Measurements from ENCODE around the gene COMMD2.

DNA sequence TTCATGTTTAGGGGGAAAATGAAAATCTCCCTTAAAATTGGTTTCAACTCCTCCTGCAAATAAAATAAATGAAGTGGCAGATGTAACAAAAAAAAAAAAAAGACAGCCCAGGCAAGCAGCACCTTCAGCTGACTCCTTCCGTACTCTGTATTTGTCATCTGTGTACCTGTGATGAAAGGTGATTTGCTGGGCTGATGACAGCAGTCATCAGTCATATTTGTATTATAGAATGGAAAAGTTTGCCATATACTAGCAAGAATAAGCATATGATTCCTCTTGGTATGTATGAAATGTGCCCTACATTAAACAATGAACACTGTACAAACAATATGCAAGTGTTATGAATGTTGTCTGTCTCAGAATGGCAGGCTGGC lies 50.3 kb downstream of the COMMD2 start:
- TF ChIP-seq, protein P1, sequence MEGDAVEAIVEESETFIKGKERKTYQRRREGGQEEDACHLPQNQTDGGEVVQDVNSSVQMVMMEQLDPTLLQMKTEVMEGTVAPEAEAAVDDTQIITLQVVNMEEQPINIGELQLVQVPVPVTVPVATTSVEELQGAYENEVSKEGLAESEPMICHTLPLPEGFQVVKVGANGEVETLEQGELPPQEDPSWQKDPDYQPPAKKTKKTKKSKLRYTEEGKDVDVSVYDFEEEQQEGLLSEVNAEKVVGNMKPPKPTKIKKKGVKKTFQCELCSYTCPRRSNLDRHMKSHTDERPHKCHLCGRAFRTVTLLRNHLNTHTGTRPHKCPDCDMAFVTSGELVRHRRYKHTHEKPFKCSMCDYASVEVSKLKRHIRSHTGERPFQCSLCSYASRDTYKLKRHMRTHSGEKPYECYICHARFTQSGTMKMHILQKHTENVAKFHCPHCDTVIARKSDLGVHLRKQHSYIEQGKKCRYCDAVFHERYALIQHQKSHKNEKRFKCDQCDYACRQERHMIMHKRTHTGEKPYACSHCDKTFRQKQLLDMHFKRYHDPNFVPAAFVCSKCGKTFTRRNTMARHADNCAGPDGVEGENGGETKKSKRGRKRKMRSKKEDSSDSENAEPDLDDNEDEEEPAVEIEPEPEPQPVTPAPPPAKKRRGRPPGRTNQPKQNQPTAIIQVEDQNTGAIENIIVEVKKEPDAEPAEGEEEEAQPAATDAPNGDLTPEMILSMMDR (conservative IDR thresholded peaks at IDR 0.05; ENCODE audit: low read depth, low read length): no peak
- TF ChIP-seq MXI1 (IDR thresholded peaks at IDR 0.05; ENCODE audit: borderline replicate concordance, low read depth, low read length) (no peak), RFX5 (IDR thresholded peaks at IDR 0.05; ENCODE audit: low read depth, low read length) (no peak), RCOR1 (IDR thresholded peaks at IDR 0.05; ENCODE audit: insufficient replicate concordance, low read length) (no peak), CHD1 (IDR thresholded peaks at IDR 0.05; ENCODE audit: low read depth, low read length) (no peak), SMC3 (IDR thresholded peaks at IDR 0.05; ENCODE audit: low read depth, low read length) (no peak), POLR2A (IDR thresholded peaks at IDR 0.05; ENCODE audit: low read depth, low read length) (no peak), RAD21 (IDR thresholded peaks at IDR 0.05; ENCODE audit: low read length) (no peak), MAFK (IDR thresholded peaks at IDR 0.05; ENCODE audit: low read depth, low read length) (no peak), NFE2L2 (IDR thresholded peaks at IDR 0.05; ENCODE audit: low read depth, low read length) (no peak), USF2 (IDR thresholded peaks at IDR 0.05; ENCODE audit: low read depth, low read length) (no peak), BHLHE40 (IDR thresholded peaks at IDR 0.05; ENCODE audit: low read depth, low read length) (no peak), CEBPB (IDR thresholded peaks at IDR 0.05; ENCODE audit: low read depth, low read length) (no peak), FOS (IDR thresholded peaks at IDR 0.05; ENCODE audit: low read depth, low read length) (no peak)

All from IMR-90 (cell line).